HepG2 (cell line): Measurements from ENCODE around the gene MFAP2. TPM values are rescaled to one million over a fixed set of nuclear protein-coding genes. Genes with fewer than 3 reads are reported as not detected.

ENCODE experiments used
- ATAC-seq: fragments of 200-7000 bp; cut with Tn5 transposase; 3 replicates; pipeline ENCODE4 v1.9.1; 2020; ENCODE audit warnings: mild to moderate bottlenecking, moderate library complexity
- BruUV-seq: library from RNA; stranded (reverse); fragments of 400-500 nt; replicated peaks from 2 replicates; lab custom pipeline; 2021; lab: Mats Ljungman, UMichigan
- CTCF ChIA-PET: fragments of 300-600 bp; formaldehyde crosslinking; extraction: SDS; loops from one replicate; lab custom pipeline; 2021; ENCODE audit warnings: low total read pairs, inconsistent platforms, low intra/inter-chr PET ratio; lab: Yijun Ruan, JAX
- POLR2A ChIA-PET: fragments of 350-600 bp; sonication (Branson Sonifier 250); formaldehyde crosslinking; loops from one replicate; lab custom pipeline; 2020; ENCODE audit warnings: antibody characterized with exemption, inconsistent platforms; lab: Yijun Ruan, JAX
- DNase-seq: peaks from one replicate; pipeline ENCODE4 v3.0.0-alpha.2; 2015; ENCODE audit warnings: low spot score
- FAIRE-seq: peaks from 3 replicates; lab custom pipeline; 2011; peaks lifted over from hg19 to GRCh38; lab: Jason Lieb, UNC
- H2AFZ ChIP-seq: one replicate; pipeline ENCODE4 v1.6.1; 2011; ENCODE audit warnings: low read length, inconsistent platforms
- H3K27ac ChIP-seq: fragments of 300-600 bp; 3 replicates; pipeline ENCODE4 v1.8.0; 2011; ENCODE audit warnings: mixed run types, mild to moderate bottlenecking, mixed read lengths, low read length, inconsistent platforms; ENCODE audit not compliant: insufficient read depth; ENCODE audit errors: extremely low read length
- H3K27me3 ChIP-seq, 2 experiments: fragments of 200-600 bp in 1 of 2; 2 replicates in 1 of 2; 3 replicates in 1 of 2; pipeline versions ENCODE4 v1.6.0 to v1.8.0; 2011; ENCODE audit warnings: low read length in 2 of 2, mild to moderate bottlenecking in 2 of 2, moderate library complexity in 2 of 2, inconsistent platforms in 1 of 2; ENCODE audit not compliant: insufficient read depth in 2 of 2, control insufficient read depth in 1 of 2
- H3K36me3 ChIP-seq, 2 experiments: fragments of 200-600 bp in 1 of 2; replicated peaks in 1 of 2; 2 replicates in 1 of 2; 3 replicates in 1 of 2; pipeline versions ENCODE4 v1.5.1 to v1.8.0; 2011; ENCODE audit warnings: low read length in 2 of 2, inconsistent platforms in 1 of 2; ENCODE audit not compliant: insufficient read depth in 2 of 2, control insufficient read depth in 1 of 2
- H3K4me1 ChIP-seq: 2 replicates; pipeline ENCODE4 v1.5.1; 2012; ENCODE audit warnings: low read length, inconsistent platforms; ENCODE audit not compliant: insufficient read depth
- H3K4me2 ChIP-seq: 2 replicates; pipeline ENCODE4 v1.6.0; 2011; ENCODE audit warnings: low read depth, low read length, inconsistent platforms
- H3K4me3 ChIP-seq, 3 experiments: fragments of 200-600 bp in 1 of 3; sonication (generic), shearing (Covaris generic) in 1 of 3; replicated peaks in 1 of 3; 2 replicates each; pipeline ENCODE4 v1.5.1; 2011 to 2016; ENCODE audit warnings: low read length in 3 of 3, inconsistent platforms in 2 of 3, low read depth in 2 of 3, mild to moderate bottlenecking in 2 of 3, control low read depth in 1 of 3, mixed read lengths in 1 of 3; ENCODE audit not compliant: insufficient read depth in 1 of 3
- H3K79me2 ChIP-seq: one replicate; pipeline ENCODE4 v1.6.1; 2011; ENCODE audit warnings: low read length, inconsistent platforms; ENCODE audit not compliant: insufficient read depth
- H3K9ac ChIP-seq: 2 replicates; pipeline ENCODE4 v1.6.0; 2011; ENCODE audit warnings: mild to moderate bottlenecking, low read depth, low read length, inconsistent platforms; ENCODE audit not compliant: insufficient read depth
- H3K9me3 ChIP-seq: 2 replicates; pipeline ENCODE4 v1.5.1; 2012; ENCODE audit warnings: mild to moderate bottlenecking, low read length
- H4K20me1 ChIP-seq: 2 replicates; pipeline ENCODE4 v1.6.0; 2011; ENCODE audit warnings: inconsistent platforms, mild to moderate bottlenecking, low read length, moderate library complexity; ENCODE audit not compliant: insufficient read depth
- CCAR2 ChIP-seq: fragments of 200-400 bp; formaldehyde crosslinking; optimal IDR thresholded peaks from 2 replicates; pipeline ENCODE3; 2018; ENCODE audit warnings: low read depth, mild to moderate bottlenecking, low read length, moderate library complexity
- MYNN ChIP-seq: sonication (generic); formaldehyde crosslinking; IDR thresholded peaks from 2 replicates; pipeline ENCODE4 v1.4.0; 2020; ENCODE audit warnings: mild to moderate bottlenecking, low read depth, missing genetic modification reagents
- PAF1 ChIP-seq: IDR thresholded peaks from 2 replicates; pipeline ENCODE4 v1.6.1; 2016; ENCODE audit warnings: missing genetic modification reagents, missing compliant biosample characterization
- PPARG ChIP-seq: conservative IDR thresholded peaks from 2 replicates; pipeline ENCODE4 v1.6.1; 2016; ENCODE audit warnings: missing biosample characterization, missing genetic modification reagents
- REXO4 ChIP-seq: sonication (generic); formaldehyde crosslinking; IDR thresholded peaks from 2 replicates; pipeline ENCODE4 v1.8.0; 2022; ENCODE audit warnings: missing genetic modification reagents, mild to moderate bottlenecking, borderline replicate concordance
- ZFYVE20 ChIP-seq: sonication (generic); formaldehyde crosslinking; IDR thresholded peaks from 2 replicates; pipeline ENCODE4 v1.8.0; 2023; ENCODE audit warnings: low read depth, mild to moderate bottlenecking, moderate library complexity, missing genetic modification reagents, borderline replicate concordance
- ZGPAT ChIP-seq: IDR thresholded peaks from 2 replicates; pipeline ENCODE4 v1.6.1; 2016; ENCODE audit warnings: mild to moderate bottlenecking
- ZNF124 ChIP-seq: sonication (generic); formaldehyde crosslinking; IDR thresholded peaks from 2 replicates; pipeline ENCODE4 v1.4.0; 2020; ENCODE audit warnings: missing genetic modification reagents
- ZNF564 ChIP-seq: sonication (generic); formaldehyde crosslinking; IDR thresholded peaks from 2 replicates; pipeline ENCODE4 v1.8.1; 2023; ENCODE audit warnings: mild to moderate bottlenecking, missing genetic modification reagents
- ZNF572 ChIP-seq: sonication (generic); formaldehyde crosslinking; IDR thresholded peaks from 2 replicates; pipeline ENCODE4 v1.5.1; 2020; ENCODE audit warnings: mild to moderate bottlenecking, missing genetic modification reagents
- ZNF768 ChIP-seq: sonication (generic); formaldehyde crosslinking; IDR thresholded peaks from 2 replicates; pipeline ENCODE4 v1.4.0; 2020; ENCODE audit warnings: missing genetic modification reagents
- ZNF776 ChIP-seq: sonication (generic); formaldehyde crosslinking; IDR thresholded peaks from 2 replicates; pipeline ENCODE4 v1.4.0; 2020; ENCODE audit warnings: mild to moderate bottlenecking, missing genetic modification reagents
- ZUFSP ChIP-seq: sonication (generic); formaldehyde crosslinking; IDR thresholded peaks from 2 replicates; pipeline ENCODE4 v1.9.0; 2021; ENCODE audit warnings: missing genetic modification reagents, mild to moderate bottlenecking, borderline replicate concordance
- WGBS: methylation state at CpG from one replicate; pipeline ENCODE4 v1.1.6; 2017; ENCODE audit warnings: low lambda C conversion rate; 5-methylcytosine and 5-hydroxymethylcytosine counted together
- in situ Hi-C: cut with HindIII; loops from 2 replicates; pipeline ENCODE4 v1.10.0; 2017; ENCODE audit warnings: low pct_unique_long_range_greater_than_20kb; ENCODE audit not compliant: extremely low pct_ligation_motif_present
- intact Hi-C: fragments of 100-400 bp; cut with micrococcal nuclease; formaldehyde crosslinking; loops from one replicate; pipeline ENCODE4 v1.10.0; 2022; ENCODE audit not compliant: unreplicated experiment
- polyA plus RNA-seq, 8 experiments: library from polyadenylated mRNA; depleted of rRNA in 3 of 8; stranded (reverse) in 7 of 8; unstranded in 1 of 8; fragments of >200 nt; fragmentation: Illumina TruSeq in 4 of 8; extraction: Trizol in 4 of 8; gene quantifications; 2 replicates each; pipeline versions ENCODE4 v1.2.1 to v1.2.3, GENCODE V29; 2011 to 2016; ENCODE audit warnings: low read depth in 4 of 8, missing spikeins in 1 of 8, mixed read lengths in 1 of 8; ENCODE audit not compliant: insufficient read depth in 1 of 8
- total RNA-seq, 5 experiments: library from RNA; depleted of rRNA; stranded (reverse); fragments of >200 nt; fragmentation: Illumina TruSeq; extraction: Trizol; gene quantifications; 2 replicates each; pipeline ENCODE4 v1.2.3, GENCODE V29; 2016; ENCODE audit warnings: low read depth in 1 of 5
- TF ChIP-seq, protein P1 (sequence below): sonication (generic); formaldehyde crosslinking; IDR thresholded peaks from 2 replicates; pipeline ENCODE4 v1.5.1; 2020; ENCODE audit warnings: missing genetic modification reagents, mild to moderate bottlenecking, borderline replicate concordance

Gene MFAP2
- total and polyA plus RNA-seq, 2 of the 13 experiments (the other 11 are each of a cell fraction or from before 2014, with no cell fraction given) = 1.1 to 1.4 TPM

- TF ChIP-seq, protein P1, sequence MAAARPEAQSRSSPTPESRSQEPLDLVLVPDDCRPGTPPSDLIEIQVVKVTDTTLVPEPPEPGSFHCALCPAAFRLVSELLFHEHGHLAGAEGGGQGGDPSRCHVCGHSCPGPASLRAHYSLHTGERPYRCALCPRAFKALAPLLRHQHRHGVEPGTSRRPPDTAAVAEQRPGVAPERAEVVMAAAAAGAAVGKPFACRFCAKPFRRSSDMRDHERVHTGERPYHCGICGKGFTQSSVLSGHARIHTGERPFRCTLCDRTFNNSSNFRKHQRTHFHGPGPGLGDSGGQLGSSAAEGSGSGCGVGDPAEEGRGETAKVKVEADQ (CRISPR knock-in tag) = no peak
- TF ChIP-seq ZNF572 (CRISPR knock-in tag) (no peak), ZNF768 (CRISPR knock-in tag) (no peak), ZUFSP (CRISPR knock-in tag) (no peak)
Observed at GRCh38 chr1:17023102-17023501, 42.7 kb upstream of the MFAP2 start (continued).

- FAIRE-seq (no peak), ATAC-seq (no peak), DNase-seq (no peak)
- no TSS peak for BruUV-seq
- peaks cover 37 to 57% of the 10 kb centered on the region in 2 experiments; a peak in 4 of 5 replicates for H3K36me3 ChIP-seq
- intact Hi-C loops = no loop called here
- 98% methylated on average over 10 of the region's 10 CpGs for WGBS
- no peaks in the 10 kb centered on the region for H4K20me1 ChIP-seq
- H3K4me3 ChIP-seq = no peak overlapping the region
- no peaks in the 10 kb centered on the region for H3K9me3 ChIP-seq
- no peaks in the 10 kb centered on the region for H3K27me3 ChIP-seq
- no peak for TF ChIP-seq ZFYVE20 (CRISPR knock-in tag)
- no peak for TF ChIP-seq PPARG (CRISPR knock-in tag)
- TF ChIP-seq MYNN (CRISPR knock-in tag) = no peak
- no peak for TF ChIP-seq ZNF776 (CRISPR knock-in tag)
- TF ChIP-seq REXO4 = no peak
- TF ChIP-seq ZNF124 (CRISPR knock-in tag) = no peak
- TF ChIP-seq PAF1 (CRISPR knock-in tag) = no peak
- no peak for TF ChIP-seq CCAR2
- TF ChIP-seq ZNF564 (CRISPR knock-in tag) = no peak
- TF ChIP-seq ZGPAT (CRISPR knock-in tag) = no peak
- ChIA-PET POLR2A (no interaction called here), CTCF (no interaction called here)
- in situ Hi-C loops = no loop called here
- no peak overlapping the region for H3K4me2 ChIP-seq
- no peak overlapping the region for H3K9ac ChIP-seq
- no peaks in the 10 kb centered on the region for H3K4me1 ChIP-seq
- H3K79me2 ChIP-seq = no peaks in the 10 kb centered on the region
- H2AFZ ChIP-seq = no peak overlapping the region
- H3K27ac ChIP-seq = no peak overlapping the region
Observed at GRCh38 chr1:17021896-17022295, 41.5 kb upstream of the MFAP2 start.
